A549 (cell line): ENCODE measurements around the gene AMIGO1.

Source experiments
- CEBPB ChIP-seq, 2 experiments: fragments of >200 bp in 1 of 2; sonication (Bioruptor Twin) in 1 of 2; formaldehyde crosslinking in 1 of 2; IDR thresholded peaks; 2 replicates each; pipeline ENCODE4 v1.6.1; 2012 to 2016
- EP300 ChIP-seq, 2 experiments: fragments of >200 bp; sonication (Bioruptor Twin); formaldehyde crosslinking; IDR thresholded peaks; 2 replicates in 1 of 2; 3 replicates in 1 of 2; pipeline ENCODE4 v1.6.1; 2016 to 2017
- FOSL2 ChIP-seq, 2 experiments: fragments of 450-650 bp in 1 of 2; fragments of >200 bp in 1 of 2; sonication (Bioruptor Twin) in 1 of 2; formaldehyde crosslinking; IDR thresholded peaks; 2 replicates each; pipeline versions ENCODE4 v1.5.0 to v1.6.1; 2016 to 2020; ENCODE audit warnings: mild to moderate bottlenecking in 1 of 2, moderate library complexity in 1 of 2
- MAX ChIP-seq: IDR thresholded peaks from 2 replicates; pipeline ENCODE4 v1.6.1; 2012
- NFE2L2 ChIP-seq: fragments of 150-350 bp; conservative IDR thresholded peaks from 2 replicates; pipeline ENCODE4 v1.6.1; 2014; ENCODE audit warnings: low read length
- NR3C1 ChIP-seq: fragments of >200 bp; sonication (Bioruptor Twin); formaldehyde crosslinking; IDR thresholded peaks from 3 replicates; pipeline ENCODE4 v1.6.1; 2017
- POLR2A ChIP-seq: IDR thresholded peaks from 2 replicates; pipeline ENCODE4 v1.6.1; 2012; ENCODE audit warnings: mild to moderate bottlenecking, low read length
- TF ChIP-seq, protein P1 (sequence below): fragments of >200 bp; sonication (Bioruptor Twin); formaldehyde crosslinking; IDR thresholded peaks from 3 replicates; pipeline ENCODE4 v1.5.1; 2016
- TF ChIP-seq, protein P2 (sequence below): fragments of 200-600 bp; sonication (generic); IDR thresholded peaks from 2 replicates; pipeline ENCODE4 v1.6.1; 2016; ENCODE audit warnings: antibody characterized with exemption, mild to moderate bottlenecking, moderate library complexity

DNA sequence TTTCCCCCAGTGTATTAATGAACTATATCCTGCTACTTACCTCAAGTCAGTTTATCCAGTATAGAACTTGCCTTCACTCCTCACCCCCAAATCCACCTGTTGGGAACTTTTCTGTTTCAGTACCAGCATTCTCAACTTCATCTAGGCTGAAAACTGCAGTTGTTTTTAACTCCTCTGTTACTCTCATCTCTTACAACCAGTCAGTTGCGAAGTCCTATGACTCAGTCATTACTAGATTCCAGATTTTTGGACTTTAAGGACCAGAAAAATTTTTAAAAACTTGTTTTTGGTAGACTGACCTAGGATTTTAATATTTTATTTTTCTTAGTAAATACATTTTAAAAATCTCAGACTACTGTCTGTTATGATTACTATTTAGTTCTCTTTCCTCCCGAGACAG is 47.0 kb upstream of the AMIGO1 start:
- TF ChIP-seq CEBPB (IDR thresholded peaks at IDR 0.05) = no peak
- TF ChIP-seq NR3C1 = no peak
- TF ChIP-seq POLR2A = no peak
- TF ChIP-seq FOSL2 (IDR thresholded peaks at IDR 0.05) = no peak
- TF ChIP-seq FOSL2 (CRISPR knock-in tag; IDR thresholded peaks at IDR 0.05) = no peak
- TF ChIP-seq, protein P1, sequence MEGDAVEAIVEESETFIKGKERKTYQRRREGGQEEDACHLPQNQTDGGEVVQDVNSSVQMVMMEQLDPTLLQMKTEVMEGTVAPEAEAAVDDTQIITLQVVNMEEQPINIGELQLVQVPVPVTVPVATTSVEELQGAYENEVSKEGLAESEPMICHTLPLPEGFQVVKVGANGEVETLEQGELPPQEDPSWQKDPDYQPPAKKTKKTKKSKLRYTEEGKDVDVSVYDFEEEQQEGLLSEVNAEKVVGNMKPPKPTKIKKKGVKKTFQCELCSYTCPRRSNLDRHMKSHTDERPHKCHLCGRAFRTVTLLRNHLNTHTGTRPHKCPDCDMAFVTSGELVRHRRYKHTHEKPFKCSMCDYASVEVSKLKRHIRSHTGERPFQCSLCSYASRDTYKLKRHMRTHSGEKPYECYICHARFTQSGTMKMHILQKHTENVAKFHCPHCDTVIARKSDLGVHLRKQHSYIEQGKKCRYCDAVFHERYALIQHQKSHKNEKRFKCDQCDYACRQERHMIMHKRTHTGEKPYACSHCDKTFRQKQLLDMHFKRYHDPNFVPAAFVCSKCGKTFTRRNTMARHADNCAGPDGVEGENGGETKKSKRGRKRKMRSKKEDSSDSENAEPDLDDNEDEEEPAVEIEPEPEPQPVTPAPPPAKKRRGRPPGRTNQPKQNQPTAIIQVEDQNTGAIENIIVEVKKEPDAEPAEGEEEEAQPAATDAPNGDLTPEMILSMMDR = no peak
- TF ChIP-seq MAX = no peak
- TF ChIP-seq EP300 (IDR thresholded peaks at IDR 0.05) = no peak
- TF ChIP-seq, protein P2, sequence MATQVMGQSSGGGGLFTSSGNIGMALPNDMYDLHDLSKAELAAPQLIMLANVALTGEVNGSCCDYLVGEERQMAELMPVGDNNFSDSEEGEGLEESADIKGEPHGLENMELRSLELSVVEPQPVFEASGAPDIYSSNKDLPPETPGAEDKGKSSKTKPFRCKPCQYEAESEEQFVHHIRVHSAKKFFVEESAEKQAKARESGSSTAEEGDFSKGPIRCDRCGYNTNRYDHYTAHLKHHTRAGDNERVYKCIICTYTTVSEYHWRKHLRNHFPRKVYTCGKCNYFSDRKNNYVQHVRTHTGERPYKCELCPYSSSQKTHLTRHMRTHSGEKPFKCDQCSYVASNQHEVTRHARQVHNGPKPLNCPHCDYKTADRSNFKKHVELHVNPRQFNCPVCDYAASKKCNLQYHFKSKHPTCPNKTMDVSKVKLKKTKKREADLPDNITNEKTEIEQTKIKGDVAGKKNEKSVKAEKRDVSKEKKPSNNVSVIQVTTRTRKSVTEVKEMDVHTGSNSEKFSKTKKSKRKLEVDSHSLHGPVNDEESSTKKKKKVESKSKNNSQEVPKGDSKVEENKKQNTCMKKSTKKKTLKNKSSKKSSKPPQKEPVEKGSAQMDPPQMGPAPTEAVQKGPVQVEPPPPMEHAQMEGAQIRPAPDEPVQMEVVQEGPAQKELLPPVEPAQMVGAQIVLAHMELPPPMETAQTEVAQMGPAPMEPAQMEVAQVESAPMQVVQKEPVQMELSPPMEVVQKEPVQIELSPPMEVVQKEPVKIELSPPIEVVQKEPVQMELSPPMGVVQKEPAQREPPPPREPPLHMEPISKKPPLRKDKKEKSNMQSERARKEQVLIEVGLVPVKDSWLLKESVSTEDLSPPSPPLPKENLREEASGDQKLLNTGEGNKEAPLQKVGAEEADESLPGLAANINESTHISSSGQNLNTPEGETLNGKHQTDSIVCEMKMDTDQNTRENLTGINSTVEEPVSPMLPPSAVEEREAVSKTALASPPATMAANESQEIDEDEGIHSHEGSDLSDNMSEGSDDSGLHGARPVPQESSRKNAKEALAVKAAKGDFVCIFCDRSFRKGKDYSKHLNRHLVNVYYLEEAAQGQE = no peak
- TF ChIP-seq NFE2L2 = no peak
